GM23248 (cell line): ENCODE results near the gene PDE4B.

Experiments used
- EZH2 ChIP-seq: fragments of 200-600 bp; sonication (generic); IDR thresholded peaks from 2 replicates; pipeline ENCODE4 v1.6.1; 2018; ENCODE audit warnings: antibody characterized with exemption, mild to moderate bottlenecking; ENCODE audit not compliant: insufficient read depth, poor library complexity, severe bottlenecking
- EZH2phosphoT487 ChIP-seq: fragments of 200-600 bp; sonication (generic); IDR thresholded peaks from 2 replicates; pipeline ENCODE4 v1.6.1; 2018; ENCODE audit warnings: antibody characterized with exemption, moderate library complexity, mild to moderate bottlenecking, low read depth; ENCODE audit not compliant: insufficient read depth

DNA sequence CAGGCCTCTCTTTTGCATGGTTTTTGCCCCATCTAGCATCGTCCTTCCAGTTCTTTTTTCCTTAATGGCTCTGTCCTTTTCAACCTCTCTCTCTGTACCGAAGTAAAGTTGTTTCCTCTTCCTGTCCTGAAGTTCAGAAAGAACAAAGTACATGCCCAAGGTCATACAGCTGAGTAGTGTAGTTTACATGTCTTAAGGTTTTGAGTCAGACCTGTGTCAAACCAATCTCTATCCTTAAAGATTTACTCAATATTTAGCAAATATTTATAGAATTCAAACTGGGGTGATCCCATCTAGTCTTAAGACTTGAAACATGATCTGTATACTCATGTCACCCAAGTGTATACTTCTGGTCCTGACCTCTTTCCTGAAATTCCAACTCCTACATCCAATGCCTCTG lies 622.6 kb downstream of the PDE4B start:
- TF ChIP-seq EZH2phosphoT487 = no peak
- TF ChIP-seq EZH2 = no peak
